A673 (cell line): ENCODE results near the gene TMEM97.

ENCODE experiments used
- CTCF ChIP-seq: fragments of 300-800, 200-600 bp; sonication (generic); conservative IDR thresholded peaks from 2 replicates; pipeline ENCODE4 v1.5.1; 2017; ENCODE audit warnings: low read depth, mild to moderate bottlenecking, antibody characterized with exemption, low read length, moderate library complexity, mixed read lengths
- EZH2 ChIP-seq: fragments of 200-600 bp; sonication (generic); IDR thresholded peaks from 2 replicates; pipeline ENCODE4 v1.6.1; 2017; ENCODE audit warnings: borderline replicate concordance, low read depth, mild to moderate bottlenecking, mixed read lengths, antibody characterized with exemption, low read length; ENCODE audit not compliant: poor library complexity, severe bottlenecking

- TF ChIP-seq CTCF (no peak), EZH2 (no peak)
Measured at GRCh38 chr17:28342313-28342712, 23.3 kb downstream of the TMEM97 start.
